Bronchial epithelial cell (primary cell): ENCODE measurements around the gene CELF5. TPM values are rescaled to one million over a fixed set of nuclear protein-coding genes. Genes with fewer than 3 reads are reported as not detected.
A peak's percentile ranks its signal among the peaks of the same experiment; 100 is the strongest.

ENCODE experiments used
- DNase-seq: peaks from one replicate; pipeline ENCODE4 v3.0.0-alpha.2; 2010; ENCODE audit warnings: low read depth
- FAIRE-seq: peaks from 2 replicates; lab custom pipeline; 2011; peaks lifted over from hg19 to GRCh38; lab: Jason Lieb, UNC
- H3K27me3 ChIP-seq: 2 replicates; pipeline ENCODE4 v1.5.1; 2011; ENCODE audit warnings: low read length; ENCODE audit not compliant: control insufficient read depth, insufficient read depth
- H3K36me3 ChIP-seq: 2 replicates; pipeline ENCODE4 v1.5.1; 2011; ENCODE audit warnings: low read length; ENCODE audit not compliant: control insufficient read depth, insufficient read depth
- H3K4me3 ChIP-seq: 2 replicates; pipeline ENCODE4 v1.5.1; 2011; ENCODE audit warnings: mild to moderate bottlenecking, low read depth, low read length, control low read depth
- total RNA-seq: library from RNA; depleted of rRNA; stranded (reverse); fragments of >200 nt; gene quantifications from 2 replicates; pipeline ENCODE4 v1.2.1, GENCODE V29; 2014
- TF ChIP-seq, protein P1 (sequence below): IDR thresholded peaks from 2 replicates; pipeline ENCODE4 v1.5.1; 2011; ENCODE audit warnings: mild to moderate bottlenecking, moderate library complexity, low read length, control low read depth, inconsistent platforms; ENCODE audit not compliant: insufficient read depth, severe bottlenecking

CELF5 gene
- total RNA-seq, 1 donor from 2014 or later: not detected

DNA sequence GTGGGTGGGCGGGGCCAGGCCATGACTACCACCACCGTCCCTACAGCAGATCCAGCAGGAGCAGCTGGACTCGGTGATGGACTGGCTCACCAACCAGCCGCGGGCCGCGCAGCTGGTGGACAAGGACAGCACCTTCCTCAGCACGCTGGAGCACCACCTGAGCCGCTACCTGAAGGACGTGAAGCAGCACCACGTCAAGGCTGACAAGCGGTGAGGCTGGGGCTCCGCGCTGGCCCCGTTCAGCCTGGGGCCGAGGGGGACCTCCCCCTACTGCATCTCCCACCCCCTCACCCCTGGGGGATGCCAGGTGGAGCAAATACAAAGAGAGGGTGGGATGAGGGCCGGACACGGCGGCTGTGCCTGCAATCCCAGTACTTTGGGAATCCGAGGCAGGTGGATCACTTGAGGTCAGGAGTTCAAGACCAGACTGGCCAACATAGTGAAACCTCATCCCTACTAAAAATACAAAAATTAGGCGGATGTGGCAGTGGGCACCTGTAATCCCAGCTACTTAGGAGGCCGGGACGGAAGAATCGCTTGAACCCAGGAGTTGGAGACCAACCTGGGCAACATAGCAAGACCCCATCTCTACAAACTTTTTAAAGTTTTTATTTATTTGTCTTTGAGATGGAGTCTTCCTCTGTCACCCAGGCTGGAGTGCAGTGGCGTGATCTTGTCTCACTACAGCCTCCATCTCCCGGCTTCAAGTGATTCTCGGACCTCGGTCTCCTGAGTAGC lies 18.1 kb upstream of the CELF5 start:
- DNase-seq: no peak
- TF ChIP-seq, protein P1, sequence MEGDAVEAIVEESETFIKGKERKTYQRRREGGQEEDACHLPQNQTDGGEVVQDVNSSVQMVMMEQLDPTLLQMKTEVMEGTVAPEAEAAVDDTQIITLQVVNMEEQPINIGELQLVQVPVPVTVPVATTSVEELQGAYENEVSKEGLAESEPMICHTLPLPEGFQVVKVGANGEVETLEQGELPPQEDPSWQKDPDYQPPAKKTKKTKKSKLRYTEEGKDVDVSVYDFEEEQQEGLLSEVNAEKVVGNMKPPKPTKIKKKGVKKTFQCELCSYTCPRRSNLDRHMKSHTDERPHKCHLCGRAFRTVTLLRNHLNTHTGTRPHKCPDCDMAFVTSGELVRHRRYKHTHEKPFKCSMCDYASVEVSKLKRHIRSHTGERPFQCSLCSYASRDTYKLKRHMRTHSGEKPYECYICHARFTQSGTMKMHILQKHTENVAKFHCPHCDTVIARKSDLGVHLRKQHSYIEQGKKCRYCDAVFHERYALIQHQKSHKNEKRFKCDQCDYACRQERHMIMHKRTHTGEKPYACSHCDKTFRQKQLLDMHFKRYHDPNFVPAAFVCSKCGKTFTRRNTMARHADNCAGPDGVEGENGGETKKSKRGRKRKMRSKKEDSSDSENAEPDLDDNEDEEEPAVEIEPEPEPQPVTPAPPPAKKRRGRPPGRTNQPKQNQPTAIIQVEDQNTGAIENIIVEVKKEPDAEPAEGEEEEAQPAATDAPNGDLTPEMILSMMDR: no peak
- H3K36me3 ChIP-seq: peaks cover 18% of the 10 kb centered on the region
- no peak for FAIRE-seq
- H3K27me3 ChIP-seq: no peaks in the 10 kb centered on the region
- H3K4me3 ChIP-seq: no peak overlapping the region

DNA sequence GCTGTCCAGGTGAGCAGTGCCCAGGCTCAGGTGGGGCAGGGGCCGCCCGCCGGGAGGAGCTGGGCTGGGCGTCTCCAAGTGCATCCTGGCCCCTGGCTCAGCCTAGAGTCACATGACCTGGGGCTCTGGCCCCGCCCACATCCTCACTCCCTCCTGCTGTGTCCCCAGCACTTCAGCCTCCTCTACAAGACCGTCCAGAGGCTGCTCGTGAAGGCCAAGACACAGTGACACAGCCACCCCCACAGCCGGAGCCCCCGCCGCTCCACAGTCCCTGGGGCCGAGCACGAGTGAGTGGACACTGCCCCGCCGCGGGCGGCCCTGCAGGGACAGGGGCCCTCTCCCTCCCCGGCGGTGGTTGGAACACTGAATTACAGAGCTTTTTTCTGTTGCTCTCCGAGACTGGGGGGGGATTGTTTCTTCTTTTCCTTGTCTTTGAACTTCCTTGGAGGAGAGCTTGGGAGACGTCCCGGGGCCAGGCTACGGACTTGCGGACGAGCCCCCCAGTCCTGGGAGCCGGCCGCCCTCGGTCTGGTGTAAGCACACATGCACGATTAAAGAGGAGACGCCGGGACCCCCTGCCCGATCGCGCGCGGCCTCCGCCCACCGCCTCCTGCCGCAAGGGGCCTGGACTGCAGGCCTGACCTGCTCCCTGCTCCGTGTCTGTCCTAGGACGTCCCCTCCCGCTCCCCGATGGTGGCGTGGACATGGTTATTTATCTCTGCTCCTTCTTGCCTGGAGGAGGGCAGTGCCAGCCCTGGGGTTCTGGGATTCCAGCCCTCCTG lies 16.8 kb upstream of the CELF5 start:
- Histone ChIP-seq H3K36me3 (peaks cover 18% of the 10 kb centered on the region), H3K27me3 (no peaks in the 10 kb centered on the region), H3K4me3 (no peak overlapping the region)
- no peak for DNase-seq
- TF ChIP-seq, protein P1: no peak
- no peak for FAIRE-seq

DNA sequence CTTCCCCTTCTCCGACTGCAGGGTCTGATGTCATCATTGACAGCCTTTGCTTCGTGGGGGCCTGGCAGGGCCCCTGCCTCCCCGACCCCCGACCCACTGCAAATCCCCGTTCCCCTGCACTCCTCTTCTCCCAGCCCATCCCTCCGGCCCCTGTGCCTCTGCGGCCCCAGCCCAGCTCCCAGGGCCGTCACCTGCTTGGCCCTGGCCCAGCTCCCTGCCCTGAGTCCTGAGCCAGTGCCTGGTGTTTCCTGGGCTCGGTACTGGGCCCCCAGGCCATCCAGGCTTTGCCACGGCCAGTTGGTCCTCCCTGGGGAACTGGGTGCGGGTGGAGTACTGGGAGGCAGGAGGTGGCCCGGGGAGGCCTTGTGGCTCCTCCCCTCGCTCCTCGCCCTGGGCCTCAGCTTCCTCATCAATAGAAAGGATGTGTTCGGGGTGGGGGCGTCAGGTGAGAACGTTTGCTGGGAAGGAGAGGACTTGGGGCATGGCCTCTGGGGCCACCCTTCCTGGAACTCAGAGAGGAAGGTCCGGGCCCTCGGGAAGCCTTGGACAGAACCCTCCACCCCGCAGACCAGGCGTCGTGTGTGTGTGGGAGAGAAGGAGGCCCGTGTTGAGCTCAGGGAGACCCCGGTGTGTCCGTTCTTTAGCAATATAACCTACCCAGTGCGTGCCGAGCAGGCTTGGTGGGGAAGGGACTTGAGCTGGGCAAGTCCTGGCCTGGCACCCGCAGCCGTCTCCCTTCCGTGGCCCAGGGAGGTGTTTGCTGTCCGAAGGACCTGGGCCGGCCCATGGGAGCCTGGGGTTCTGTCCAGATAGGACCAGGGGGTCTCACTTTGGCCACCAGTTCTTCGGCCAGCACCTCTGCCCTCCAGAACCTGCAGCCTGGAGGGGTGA lies 15.9 kb upstream of the CELF5 start:
- Histone ChIP-seq H3K36me3 (peaks cover 16% of the 10 kb centered on the region), H3K27me3 (no peaks in the 10 kb centered on the region), H3K4me3 (no peak overlapping the region)
- TF ChIP-seq, protein P1: no peak
- no peak for DNase-seq
- no peak for FAIRE-seq

DNA sequence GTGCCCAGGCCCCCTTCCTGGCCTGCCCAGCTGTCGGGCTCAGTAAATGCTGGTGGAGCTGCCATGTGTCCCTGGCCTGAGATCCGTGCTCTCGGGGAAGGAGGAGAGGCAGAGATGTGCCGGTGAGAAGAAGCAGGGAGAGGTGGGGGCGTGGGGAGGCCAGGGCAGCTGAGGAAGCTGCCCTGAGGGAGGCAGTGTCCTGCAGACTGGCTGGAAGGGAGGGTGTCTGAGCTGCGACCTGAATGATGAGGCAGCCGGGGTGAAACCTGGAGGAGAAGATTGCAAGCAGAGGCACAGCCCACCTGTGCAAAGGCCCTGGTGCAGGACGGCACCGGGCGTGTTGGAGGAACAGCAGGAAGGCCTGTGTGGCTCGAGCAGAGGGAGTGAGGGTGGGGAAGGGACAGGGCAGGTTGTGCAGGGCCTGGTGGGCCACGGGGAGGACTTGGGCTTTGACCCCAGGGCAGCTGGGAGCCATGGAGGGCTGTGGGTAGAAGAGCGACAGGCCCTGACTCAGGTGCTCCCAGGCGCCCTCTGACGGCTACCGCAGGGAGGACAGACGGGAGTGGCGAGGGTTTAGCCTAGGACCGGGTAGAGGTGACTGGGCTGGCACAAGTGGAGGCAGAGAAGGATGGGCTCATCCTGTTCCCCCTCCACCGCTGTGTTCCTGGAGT lies 14.0 kb upstream of the CELF5 start:
- Histone ChIP-seq H3K27me3 (no peaks in the 10 kb centered on the region), H3K4me3 (no peak overlapping the region), H3K36me3 (peaks cover 9% of the 10 kb centered on the region)
- DNase-seq (peak; percentile 32), FAIRE-seq (no peak)
- TF ChIP-seq, protein P1: peak; percentile 82

DNA sequence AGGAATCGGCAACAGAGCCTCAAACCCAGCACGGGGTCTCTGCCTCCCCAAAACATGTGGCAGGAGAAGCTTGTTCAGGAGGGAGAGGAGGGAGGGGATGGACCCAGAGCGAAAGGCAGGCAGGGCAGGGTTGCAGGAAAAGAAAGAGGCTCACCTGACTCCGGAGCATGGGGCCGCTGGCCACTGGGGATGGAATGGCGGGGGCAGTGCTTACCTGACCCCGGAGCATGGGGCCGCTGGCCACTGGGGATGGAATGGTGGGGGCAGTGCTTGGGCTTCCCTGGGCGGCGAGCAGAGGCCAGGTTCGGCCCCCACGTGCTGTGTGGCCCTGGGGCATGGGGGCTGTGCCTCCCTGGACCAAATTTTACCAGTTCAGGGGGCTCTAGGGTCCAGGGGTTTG lies 13.3 kb upstream of the CELF5 start:
- TF ChIP-seq, protein P1: no peak
- Histone ChIP-seq H3K4me3 (no peak overlapping the region), H3K36me3 (peaks cover 8% of the 10 kb centered on the region), H3K27me3 (no peaks in the 10 kb centered on the region)
- no peak for FAIRE-seq
- no peak for DNase-seq
